GM18511 (cell line): Measurements from ENCODE around the gene DGKH.
"Not testable (repeated sequence)": the region's sequence is repeated elsewhere in the genome, so short reads cannot be mapped to it uniquely, and the experiment has no call there.

Experiments
- ATAC-seq: cut with Tn5 transposase; IDR thresholded peaks from one replicate; pipeline ENCODE4 v1.9.1; 2021; ENCODE audit warnings: mild to moderate bottlenecking, moderate library complexity; ENCODE audit not compliant: unreplicated experiment

DGKH gene

GRCh38 chr13:42153199-42154113 is 105.0 kb downstream of the DGKH start:
- ATAC-seq: no peak

DNA sequence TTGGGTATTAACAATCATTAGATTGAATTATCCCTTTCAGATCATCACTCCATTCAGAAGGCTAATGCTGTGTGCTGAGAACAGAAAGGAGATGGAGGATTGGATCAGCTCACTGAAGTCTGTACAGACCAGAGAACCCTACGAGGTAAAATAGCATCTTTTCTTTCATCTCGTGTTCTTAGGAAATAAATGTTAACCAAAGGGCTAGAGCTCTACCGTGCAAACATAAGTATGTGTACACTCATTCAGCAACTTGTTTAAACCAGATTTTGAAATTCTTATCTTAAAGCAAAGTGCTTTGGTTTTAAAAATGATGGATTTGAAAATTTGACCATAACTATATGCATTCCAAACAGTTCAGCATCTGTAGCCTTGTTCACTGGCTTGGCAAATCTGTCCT is 106.8 kb downstream of the DGKH start:
- ATAC-seq: no peak

GRCh38 chr13:42163338-42163737 is 114.9 kb downstream of the DGKH start:
- ATAC-seq: not testable (repeated sequence)

DNA sequence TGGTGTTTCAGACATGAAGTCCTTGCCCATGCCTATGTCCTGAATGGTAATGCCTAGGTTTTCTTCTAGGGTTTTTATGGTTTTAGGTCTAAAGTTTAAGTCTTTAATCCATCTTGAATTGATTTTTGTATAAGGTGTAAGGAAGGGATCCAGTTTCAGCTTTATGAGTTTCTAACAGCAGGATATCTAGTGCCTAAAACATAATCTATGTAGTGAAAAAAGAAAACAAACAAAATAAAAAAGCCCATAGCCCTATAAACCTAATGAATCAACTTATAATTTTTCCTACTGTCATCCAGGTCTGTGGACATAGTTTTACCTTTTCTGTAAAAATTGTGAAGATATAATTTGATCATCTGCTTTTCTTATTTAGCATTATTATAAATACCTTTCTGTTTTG is 115.5 kb downstream of the DGKH start:
- ATAC-seq: not testable (repeated sequence)

DNA sequence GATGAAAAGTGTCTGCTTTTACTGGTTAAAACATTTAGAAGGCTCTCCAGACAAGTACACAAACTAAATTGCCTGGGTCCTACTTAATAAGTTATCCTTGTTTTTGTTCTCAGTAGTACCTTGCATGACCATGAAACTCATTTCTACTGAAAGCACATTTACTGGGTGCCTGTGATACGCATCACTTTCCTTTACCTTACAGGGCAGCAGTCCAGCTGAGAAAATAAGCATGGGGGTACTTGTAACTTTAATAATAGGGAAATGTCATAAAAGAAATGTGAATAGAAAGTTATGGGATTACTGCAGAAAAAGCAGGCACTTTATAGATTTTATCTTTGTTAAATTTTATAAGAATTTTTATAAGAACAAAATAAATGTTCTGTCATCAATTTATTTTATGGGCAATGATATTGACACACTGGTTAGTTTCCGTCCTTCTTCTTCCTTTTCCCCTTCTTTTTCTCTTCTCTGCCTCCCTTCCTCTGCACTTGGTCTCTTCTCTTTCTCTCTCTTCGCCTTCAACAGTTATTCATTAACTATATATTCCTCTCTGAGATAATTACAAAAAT is 116.2 kb downstream of the DGKH start:
- no peak for ATAC-seq

DNA sequence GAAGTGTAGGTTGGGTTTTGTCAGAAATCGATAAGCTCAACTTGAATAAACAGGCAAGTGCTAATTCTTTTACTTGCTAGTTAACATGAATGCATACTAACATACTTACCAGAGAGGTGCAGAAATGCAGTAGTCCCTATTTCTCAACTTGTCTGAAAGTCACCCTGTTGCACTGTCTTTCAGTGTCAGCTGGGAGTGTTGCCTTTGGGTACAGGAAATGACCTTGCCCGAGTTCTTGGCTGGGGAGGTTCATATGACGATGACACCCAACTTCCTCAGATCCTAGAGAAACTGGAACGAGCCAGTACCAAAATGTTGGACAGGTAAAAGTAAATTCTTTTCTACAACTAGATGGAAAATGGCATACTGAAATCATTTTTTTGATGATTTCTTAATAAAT is 120.0 kb downstream of the DGKH start:
- no peak for ATAC-seq

DNA sequence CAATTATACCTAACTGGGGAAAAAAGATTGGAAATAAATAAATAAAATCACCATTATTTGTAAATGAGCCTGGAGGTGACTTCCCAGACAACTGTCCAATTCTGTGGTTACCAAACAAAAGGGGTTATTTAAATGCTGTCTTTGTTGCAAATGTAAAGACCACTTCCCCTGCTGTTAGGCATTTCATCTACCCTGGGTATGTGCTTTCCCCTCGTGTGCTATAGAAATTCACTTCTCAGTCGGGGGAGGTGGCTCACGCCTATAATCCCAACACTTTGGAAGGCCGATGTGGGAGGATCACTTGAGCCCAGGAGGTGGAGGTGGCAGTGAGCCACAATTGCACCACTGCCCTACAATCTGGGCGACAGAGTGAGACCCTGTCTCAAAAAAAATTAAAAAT is 121.6 kb downstream of the DGKH start:
- ATAC-seq: no peak

- no peak for ATAC-seq
Observed at GRCh38 chr13:42173789-42174343, 125.4 kb downstream of the DGKH start.

- ATAC-seq: no peak
Observed at GRCh38 chr13:42174344-42175162, 126.1 kb downstream of the DGKH start.

DNA sequence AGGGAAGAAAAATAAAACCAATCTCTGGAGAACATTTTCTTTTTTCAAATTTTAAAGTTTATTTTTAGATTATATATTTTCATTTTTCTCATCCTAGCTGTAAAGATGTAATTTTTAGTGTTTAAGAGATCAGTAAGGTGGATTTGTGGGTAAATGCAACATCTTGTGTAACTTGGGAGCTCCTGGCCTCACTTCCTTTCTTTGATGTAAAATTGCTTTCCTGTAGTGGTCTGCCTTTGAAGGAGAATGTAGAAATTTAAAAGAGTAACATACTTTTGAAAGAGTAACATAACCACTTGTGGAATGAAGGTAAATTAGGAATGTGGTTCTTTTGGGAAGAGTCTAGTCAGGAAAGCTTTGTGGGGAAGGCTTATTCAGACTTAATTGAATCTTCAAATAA is 127.8 kb downstream of the DGKH start:
- ATAC-seq: no peak

DNA sequence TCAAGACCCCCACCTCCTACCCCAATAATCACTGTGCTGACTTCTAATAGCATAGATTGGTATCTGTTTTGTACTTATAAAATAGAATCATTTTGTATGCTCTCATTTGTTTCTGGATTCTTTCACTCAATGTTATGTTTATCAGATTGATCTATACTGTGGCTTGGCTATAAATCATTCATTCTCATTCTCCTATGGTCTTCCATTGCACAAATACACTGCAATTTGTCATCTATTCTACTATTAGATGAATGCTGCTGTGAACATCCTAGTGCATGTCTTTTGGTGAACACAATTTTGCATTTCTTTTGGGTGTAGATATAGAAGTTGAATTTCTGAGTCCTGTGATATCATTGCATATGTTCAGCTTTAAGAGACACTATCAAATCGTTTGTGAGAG is 128.7 kb downstream of the DGKH start:
- ATAC-seq: no peak

DNA sequence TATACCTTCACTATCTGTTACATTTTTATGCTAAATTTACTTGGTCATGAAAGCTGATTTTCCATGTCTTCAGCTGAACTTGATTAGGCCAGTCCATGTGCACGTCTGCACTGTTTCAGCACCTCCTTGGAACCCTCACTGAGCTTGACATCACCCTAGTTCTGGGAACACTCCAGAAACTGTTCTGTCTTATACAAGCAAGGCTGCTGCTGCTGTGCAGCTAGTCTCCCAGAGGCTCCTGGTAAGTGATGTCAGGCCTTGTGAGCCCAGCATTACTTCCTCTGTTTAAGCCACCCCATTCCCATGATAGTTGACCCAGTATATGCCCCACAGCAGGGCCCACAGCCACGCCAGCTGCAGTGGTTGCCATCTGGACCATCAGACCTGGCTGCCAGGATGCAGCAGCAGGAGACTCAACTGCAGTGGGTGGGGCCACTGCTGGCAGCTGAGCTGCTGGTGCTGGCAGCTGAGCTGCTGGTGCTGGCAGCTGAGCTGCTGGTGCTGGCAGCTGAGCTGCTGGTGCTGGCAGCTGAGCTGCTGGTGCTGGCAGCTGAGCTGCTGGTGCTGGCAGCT is 133.0 kb downstream of the DGKH start:
- ATAC-seq: no peak

DNA sequence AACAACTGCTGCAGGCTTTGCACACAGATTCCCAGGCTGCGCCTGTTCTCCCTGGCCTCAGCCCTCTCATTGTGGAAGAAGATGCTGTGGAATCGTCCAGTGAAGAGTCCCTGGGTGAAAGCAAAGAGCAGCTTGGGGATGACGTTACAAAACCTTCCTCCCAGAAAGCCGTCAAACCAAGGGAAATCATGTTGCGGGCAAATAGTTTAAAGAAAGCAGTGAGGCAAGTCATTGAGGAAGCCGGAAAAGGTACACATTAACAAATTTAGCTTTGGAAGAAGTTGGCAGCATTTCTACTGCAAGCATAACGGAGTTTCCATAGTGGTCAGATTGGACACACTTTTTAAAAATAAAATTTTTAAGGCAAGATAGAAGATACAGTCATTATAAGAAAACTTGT is 140.6 kb downstream of the DGKH start:
- no peak for ATAC-seq

- no peak for ATAC-seq
Observed at GRCh38 chr13:42190529-42190928, 142.1 kb downstream of the DGKH start.

- ATAC-seq: no peak
Observed at GRCh38 chr13:42211704-42212464, 163.4 kb downstream of the DGKH start.

- no peak for ATAC-seq
Observed at GRCh38 chr13:42214446-42214845, 166.0 kb downstream of the DGKH start.

- no peak for ATAC-seq
Observed at GRCh38 chr13:42215578-42216421, 167.4 kb downstream of the DGKH start.

- no peak for ATAC-seq
Observed at GRCh38 chr13:42216422-42216735, 167.9 kb downstream of the DGKH start.

DNA sequence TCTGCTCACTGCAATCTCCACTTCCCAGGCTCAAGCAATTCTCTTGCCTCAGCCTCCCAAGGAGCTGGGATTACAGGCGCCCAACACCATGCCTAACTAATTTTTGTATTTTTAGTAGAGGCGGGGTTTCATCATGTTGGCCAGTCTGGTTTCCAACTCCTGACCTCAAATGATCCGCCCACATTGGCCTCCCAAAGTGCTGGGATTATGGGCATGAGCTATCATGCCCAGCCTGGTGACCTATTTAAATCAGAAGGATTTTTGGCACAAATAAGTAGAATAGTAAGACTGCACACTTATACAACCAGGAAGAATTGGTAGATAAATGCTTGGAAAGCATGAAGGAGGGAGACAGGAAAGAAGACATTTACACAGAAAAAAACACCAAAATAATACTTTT is 170.1 kb downstream of the DGKH start:
- ATAC-seq: no peak

- ATAC-seq: no peak
Observed at GRCh38 chr13:42219051-42219450, 170.6 kb downstream of the DGKH start.
